HG03378 (cell line): ENCODE results near the gene HRC.
"Not testable (repeated sequence)": the region's sequence is repeated elsewhere in the genome, so short reads cannot be mapped to it uniquely, and the experiment has no call there.

Experiments
- ATAC-seq: cut with Tn5 transposase; IDR thresholded peaks from one replicate; pipeline ENCODE4 v1.9.1; 2021; ENCODE audit warnings: mild to moderate bottlenecking, moderate library complexity; ENCODE audit not compliant: unreplicated experiment

The HRC gene, protein sequence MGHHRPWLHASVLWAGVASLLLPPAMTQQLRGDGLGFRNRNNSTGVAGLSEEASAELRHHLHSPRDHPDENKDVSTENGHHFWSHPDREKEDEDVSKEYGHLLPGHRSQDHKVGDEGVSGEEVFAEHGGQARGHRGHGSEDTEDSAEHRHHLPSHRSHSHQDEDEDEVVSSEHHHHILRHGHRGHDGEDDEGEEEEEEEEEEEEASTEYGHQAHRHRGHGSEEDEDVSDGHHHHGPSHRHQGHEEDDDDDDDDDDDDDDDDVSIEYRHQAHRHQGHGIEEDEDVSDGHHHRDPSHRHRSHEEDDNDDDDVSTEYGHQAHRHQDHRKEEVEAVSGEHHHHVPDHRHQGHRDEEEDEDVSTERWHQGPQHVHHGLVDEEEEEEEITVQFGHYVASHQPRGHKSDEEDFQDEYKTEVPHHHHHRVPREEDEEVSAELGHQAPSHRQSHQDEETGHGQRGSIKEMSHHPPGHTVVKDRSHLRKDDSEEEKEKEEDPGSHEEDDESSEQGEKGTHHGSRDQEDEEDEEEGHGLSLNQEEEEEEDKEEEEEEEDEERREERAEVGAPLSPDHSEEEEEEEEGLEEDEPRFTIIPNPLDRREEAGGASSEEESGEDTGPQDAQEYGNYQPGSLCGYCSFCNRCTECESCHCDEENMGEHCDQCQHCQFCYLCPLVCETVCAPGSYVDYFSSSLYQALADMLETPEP

DNA sequence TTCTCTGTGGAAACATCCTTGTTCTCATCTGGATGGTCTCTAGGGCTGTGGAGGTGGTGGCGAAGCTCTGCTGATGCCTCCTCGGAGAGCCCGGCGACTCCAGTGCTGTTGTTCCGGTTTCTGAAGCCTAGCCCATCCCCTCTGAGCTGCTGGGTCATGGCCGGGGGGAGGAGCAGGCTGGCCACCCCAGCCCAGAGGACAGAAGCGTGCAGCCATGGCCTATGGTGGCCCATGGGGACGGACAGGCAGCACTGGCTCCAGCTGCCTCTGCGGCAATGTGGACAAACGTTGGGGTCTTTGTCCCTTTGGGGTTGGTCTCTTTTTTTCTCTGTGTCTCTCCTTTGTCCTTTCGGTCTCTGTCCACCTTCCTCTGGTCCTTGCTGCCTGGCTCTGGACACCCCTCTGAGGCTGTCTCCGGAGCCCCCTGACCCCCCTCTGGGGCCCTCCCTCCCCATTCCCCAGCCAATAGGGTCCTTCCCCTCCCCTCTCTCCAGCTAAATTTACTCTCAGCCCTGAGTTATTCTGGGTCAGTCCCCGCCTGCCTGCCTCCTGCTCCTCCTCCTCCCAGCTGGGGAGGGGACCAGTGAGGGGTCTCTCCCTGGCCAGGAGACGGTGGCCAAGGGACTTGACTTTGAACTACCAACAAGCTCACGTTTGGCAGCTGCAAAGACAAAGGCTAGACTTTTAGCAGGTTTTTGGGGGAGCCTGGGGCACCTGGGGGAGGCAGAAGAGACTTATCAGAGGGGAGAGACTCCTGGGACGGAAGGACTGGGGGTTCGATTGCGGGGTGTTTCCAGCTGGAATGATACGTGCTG, at the start of gene HRC:
HRC (minus strand) TSS at position 392 of the 815 bp plus-strand sequence; CDS start at position 233, 159 bp downstream.
- no peak for ATAC-seq

GRCh38 chr19:49201042-49201441, 45.8 kb upstream of the HRC start:
- ATAC-seq: no peak

- ATAC-seq: no peak
Observed at GRCh38 chr19:49200238-49200862, 45.2 kb upstream of the HRC start.

DNA sequence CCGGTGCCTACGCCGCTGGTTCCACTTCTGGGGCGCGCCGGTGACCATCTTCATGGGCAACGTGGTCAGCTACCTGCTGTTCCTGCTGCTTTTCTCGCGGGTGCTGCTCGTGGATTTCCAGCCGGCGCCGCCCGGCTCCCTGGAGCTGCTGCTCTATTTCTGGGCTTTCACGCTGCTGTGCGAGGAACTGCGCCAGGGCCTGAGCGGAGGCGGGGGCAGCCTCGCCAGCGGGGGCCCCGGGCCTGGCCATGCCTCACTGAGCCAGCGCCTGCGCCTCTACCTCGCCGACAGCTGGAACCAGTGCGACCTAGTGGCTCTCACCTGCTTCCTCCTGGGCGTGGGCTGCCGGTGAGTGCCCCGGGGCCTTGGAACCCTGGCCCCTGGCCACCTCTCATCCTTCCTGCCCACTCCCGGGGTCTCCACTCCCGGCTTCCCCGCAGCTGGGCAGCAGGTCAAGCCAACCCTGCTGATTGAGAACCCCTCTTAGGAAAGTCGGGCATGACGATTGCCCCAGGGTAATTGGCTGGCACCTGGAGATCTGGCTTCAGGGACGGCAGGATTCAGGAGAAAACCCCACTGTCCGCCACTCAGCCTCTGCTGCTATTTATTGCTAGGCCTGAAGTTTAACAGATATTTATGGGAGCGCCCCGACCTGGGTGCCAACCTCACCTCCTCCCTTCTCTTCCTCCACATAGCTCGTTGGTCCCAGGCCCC, 41.5 kb upstream of the HRC start:
- ATAC-seq: no peak

DNA sequence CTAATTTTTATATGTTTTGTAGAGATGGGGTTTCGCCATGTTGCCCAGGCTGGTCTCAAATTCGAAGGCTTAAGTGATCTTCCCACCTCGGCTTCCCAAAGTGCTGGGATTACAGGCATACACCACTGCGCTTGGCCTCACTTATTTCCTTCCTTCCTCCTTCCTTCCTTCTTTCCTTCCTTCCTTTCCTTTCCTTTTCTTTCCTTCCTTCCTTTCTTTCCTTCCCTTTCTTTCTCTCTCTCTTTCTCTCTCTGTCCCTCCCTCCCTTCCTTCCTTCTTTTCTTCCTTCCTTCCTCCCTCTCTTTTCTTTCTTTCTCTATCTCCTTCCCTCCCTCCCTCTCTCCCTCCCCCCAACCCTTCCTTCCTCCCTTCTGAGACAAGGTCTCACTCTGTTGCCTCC, 39.2 kb upstream of the HRC start:
- ATAC-seq: no peak

DNA sequence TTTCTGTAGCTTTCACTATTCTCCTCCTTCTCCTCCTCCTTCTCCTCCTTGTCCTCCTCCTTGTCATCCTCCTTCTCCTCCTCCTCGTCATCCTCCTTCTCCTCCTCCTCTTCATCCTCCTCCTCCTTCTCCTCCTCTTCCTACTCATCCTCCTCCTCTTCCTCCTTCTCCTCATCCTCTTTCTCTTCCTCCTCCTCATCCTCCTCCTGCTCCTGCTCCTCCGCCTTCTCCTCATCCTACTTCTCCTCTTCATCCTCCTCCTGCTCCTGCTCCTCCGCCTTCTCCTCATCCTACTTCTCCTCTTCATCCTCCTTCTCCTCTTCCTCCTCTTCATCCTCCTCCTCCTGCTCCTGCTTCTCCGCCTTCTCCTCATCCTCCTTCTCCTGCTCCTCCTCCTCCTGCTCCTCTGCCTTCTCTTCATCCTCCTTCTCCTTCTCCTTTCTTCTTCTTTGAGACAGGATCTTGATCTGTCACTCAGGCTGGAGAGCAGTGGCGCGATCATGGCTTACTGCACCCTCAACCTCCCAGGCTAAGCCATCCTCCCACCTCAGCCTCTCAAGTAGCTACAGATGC, 38.7 kb upstream of the HRC start:
- ATAC-seq: no peak

DNA sequence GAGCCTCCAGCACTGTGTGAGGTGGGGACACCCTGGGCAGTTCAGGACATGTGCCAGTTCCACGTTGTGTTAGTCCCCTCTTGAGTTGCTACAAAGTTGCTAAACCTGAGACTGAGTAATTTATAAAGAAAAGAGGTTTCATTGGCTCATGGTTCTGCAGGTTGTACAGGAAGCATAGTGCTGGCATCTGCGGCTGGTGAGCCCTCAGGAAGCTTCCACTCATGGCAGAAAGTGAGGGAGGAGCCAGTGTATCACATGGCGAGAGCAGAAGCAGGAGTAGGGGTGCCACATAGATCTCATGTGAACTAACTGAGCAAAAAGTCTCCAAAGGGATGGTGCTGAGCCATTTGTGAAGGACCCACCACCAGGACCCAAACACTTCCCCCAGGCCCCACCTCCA, 35.6 kb upstream of the HRC start:
- no peak for ATAC-seq

DNA sequence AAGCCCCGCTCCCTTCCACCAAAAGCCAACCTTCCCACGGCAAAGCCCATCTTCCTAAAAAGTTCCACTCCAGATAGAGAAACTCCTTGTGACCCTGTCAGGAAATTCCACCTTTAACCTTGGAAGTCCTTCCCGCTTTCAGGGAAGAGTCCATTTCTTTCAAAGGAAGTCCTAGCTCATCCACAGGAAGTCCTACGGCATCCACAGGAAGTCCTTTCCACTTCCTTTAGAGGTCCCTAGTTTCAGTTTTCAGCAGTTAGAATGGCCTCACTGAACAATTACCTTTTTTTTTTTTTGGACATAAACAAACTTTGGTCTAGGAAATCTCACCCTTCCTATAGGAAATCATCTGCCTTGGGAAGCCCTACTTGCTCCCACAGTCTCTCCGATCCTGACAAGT, 34.1 kb upstream of the HRC start:
- no peak for ATAC-seq

GRCh38 chr19:49188626-49189200, 33.5 kb upstream of the HRC start:
- no peak for ATAC-seq

- ATAC-seq: no peak
Observed at GRCh38 chr19:49186108-49186507, 30.9 kb upstream of the HRC start.

- no peak for ATAC-seq
Observed at GRCh38 chr19:49182848-49183375, 27.7 kb upstream of the HRC start.

DNA sequence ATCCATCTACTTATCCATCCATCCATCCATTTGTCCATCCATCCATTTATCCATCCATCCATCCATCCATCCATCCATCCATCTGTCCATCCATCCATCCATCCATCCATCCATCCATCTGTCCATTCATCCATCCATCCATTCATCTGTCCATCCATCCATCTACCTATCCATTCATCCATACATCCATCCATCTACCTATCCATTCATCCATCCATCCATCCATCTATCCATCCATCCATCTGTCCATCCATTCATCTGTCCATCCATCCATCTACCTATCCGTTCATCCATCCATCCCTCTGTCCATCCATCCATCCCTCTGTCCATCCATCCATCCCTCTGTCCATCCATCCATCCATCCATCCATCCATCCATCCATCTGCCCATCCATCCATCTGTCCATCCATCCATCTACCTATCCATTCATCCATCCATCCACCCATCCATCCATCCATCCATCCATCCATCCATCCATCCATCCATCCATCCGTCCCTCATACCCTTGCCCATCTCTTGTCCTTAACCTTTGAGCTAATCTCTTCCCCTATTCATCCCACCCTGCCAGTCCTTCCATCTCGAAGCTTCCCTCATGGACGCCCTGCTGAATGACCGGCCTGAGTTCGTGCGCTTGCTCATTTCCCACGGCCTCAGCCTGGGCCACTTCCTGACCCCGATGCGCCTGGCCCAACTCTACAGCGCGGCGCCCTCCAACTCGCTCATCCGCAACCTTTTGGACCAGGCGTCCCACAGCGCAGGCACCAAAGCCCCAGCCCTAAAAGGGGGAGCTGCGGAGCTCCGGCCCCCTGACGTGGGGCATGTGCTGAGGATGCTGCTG, 27.0 kb upstream of the HRC start:
- ATAC-seq: not testable (repeated sequence)

DNA sequence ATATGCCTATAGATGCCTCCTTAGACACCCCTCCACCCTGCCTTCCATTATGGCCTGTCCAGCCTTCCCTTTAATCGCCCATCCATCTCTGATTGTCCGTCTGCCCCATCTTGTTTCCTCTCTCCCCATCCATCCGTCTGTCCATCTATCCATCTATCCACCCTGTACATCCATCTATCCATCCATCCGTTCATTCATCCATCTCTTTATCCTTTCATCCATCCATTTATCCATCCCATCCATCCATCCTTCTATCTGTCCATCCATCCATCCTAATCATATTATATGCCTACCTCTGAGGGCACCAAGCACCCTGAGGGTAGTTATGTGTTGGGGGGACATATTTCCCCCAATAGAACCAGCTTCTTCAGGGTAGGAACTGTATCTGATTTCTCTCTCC, 25.5 kb upstream of the HRC start:
- no peak for ATAC-seq

GRCh38 chr19:49173198-49173597, 18.0 kb upstream of the HRC start:
- no peak for ATAC-seq

DNA sequence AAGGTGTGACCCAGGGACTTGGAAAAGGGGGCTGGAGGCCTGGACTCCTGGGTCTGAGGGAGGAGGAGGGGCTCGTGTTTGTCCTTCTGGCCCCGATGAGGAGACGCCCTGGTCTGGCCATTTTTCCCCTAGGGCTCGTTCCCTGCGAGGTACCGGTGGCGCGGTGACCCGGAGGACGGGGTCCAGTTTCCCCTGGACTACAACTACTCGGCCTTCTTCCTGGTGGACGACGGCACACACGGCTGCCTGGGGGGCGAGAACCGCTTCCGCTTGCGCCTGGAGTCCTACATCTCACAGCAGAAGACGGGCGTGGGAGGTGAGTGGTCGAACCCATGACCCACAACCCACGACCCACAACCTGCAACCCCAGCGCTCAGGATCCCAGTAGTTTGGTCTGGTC, 13.2 kb upstream of the HRC start:
- no peak for ATAC-seq

- ATAC-seq: no peak
Observed at GRCh38 chr19:49167857-49168409, 12.7 kb upstream of the HRC start.

- ATAC-seq: no peak
Observed at GRCh38 chr19:49165865-49166301, 10.7 kb upstream of the HRC start.

- no peak for ATAC-seq
Observed at GRCh38 chr19:49165111-49165750, 10.0 kb upstream of the HRC start.
